ENCODE results near the gene SMG9.

Gene SMG9

GRCh38 chr19:43711751-43712355, 42.9 kb downstream of the SMG9 start:
- H3K4me3 ChIP-seq (ENCODE audit: low read depth, low read length), result no peak overlapping the region
- no peak for DNase-seq (ENCODE audit: low read depth)
- no peak for TF ChIP-seq CTCF (IDR thresholded peaks at IDR 0.05; ENCODE audit: low read depth, low read length)
- no peak for TF ChIP-seq POLR2A (IDR thresholded peaks at IDR 0.05; ENCODE audit: extremely low read depth, insufficient read length)
- TF ChIP-seq MAX (IDR thresholded peaks at IDR 0.05; ENCODE audit: low read depth, low read length), result no peak
- no peak for TF ChIP-seq MYC (IDR thresholded peaks at IDR 0.05; ENCODE audit: low read depth, low read length)

- no peak overlapping the region for H3K4me3 ChIP-seq (ENCODE audit: low read depth, low read length)
- DNase-seq (ENCODE audit: low read depth), result no peak
- TF ChIP-seq MAX (IDR thresholded peaks at IDR 0.05; ENCODE audit: low read depth, low read length), result no peak
- TF ChIP-seq POLR2A (IDR thresholded peaks at IDR 0.05; ENCODE audit: extremely low read depth, insufficient read length), result no peak
- TF ChIP-seq MYC (IDR thresholded peaks at IDR 0.05; ENCODE audit: low read depth, low read length), result no peak
- no peak for TF ChIP-seq CTCF (IDR thresholded peaks at IDR 0.05; ENCODE audit: low read depth, low read length)
These were observed 46.0 kb downstream of the SMG9 start for GRCh38 chr19:43708716-43709115.

GRCh38 chr19:43707158-43707712, 47.5 kb downstream of the SMG9 start:
- TF ChIP-seq MYC (IDR thresholded peaks at IDR 0.05; ENCODE audit: low read depth, low read length), result no peak
- TF ChIP-seq CTCF (IDR thresholded peaks at IDR 0.05; ENCODE audit: low read depth, low read length), result no peak
- no peak overlapping the region for H3K4me3 ChIP-seq (ENCODE audit: low read depth, low read length)
- no peak for DNase-seq (ENCODE audit: low read depth)

GRCh38 chr19:43705729-43706128, 49.0 kb downstream of the SMG9 start:
- DNase-seq (ENCODE audit: low read depth), result no peak
- TF ChIP-seq POLR2A (IDR thresholded peaks at IDR 0.05; ENCODE audit: extremely low read depth, insufficient read length) (no peak), MYC (IDR thresholded peaks at IDR 0.05; ENCODE audit: low read depth, low read length) (no peak), MAX (IDR thresholded peaks at IDR 0.05; ENCODE audit: low read depth, low read length) (no peak), CTCF (IDR thresholded peaks at IDR 0.05; ENCODE audit: low read depth, low read length) (no peak)
- no peak overlapping the region for H3K4me3 ChIP-seq (ENCODE audit: low read depth, low read length)

GRCh38 chr19:43704002-43704705, 50.6 kb downstream of the SMG9 start:
- DNase-seq (ENCODE audit: low read depth), result no peak
- H3K4me3 ChIP-seq (ENCODE audit: low read depth, low read length), result no peak overlapping the region
- no peak for TF ChIP-seq CTCF (IDR thresholded peaks at IDR 0.05; ENCODE audit: low read depth, low read length)
- TF ChIP-seq POLR2A (IDR thresholded peaks at IDR 0.05; ENCODE audit: extremely low read depth, insufficient read length), result no peak
- TF ChIP-seq MYC (IDR thresholded peaks at IDR 0.05; ENCODE audit: low read depth, low read length), result no peak
- TF ChIP-seq MAX (IDR thresholded peaks at IDR 0.05; ENCODE audit: low read depth, low read length), result no peak

Measured in NB4 (cell line).